Mesendoderm (in vitro differentiated cells): ENCODE data around the gene HELZ.
"Not testable (repeated sequence)": the region's sequence is repeated elsewhere in the genome, so short reads cannot be mapped to it uniquely, and the experiment has no call there.

ENCODE experiments used
- DNase-seq: peaks from one replicate; pipeline ENCODE4 v3.0.0; 2013
- H2AK5ac ChIP-seq: 2 replicates; pipeline ENCODE4 v1.6.1; 2013; ENCODE audit warnings: low read length, inconsistent platforms
- H2BK120ac ChIP-seq: 2 replicates; pipeline ENCODE4 v1.6.1; 2013; ENCODE audit warnings: low read depth, mild to moderate bottlenecking, low read length, moderate library complexity, mixed read lengths
- H2BK15ac ChIP-seq: replicated peaks from 2 replicates; pipeline ENCODE4 v1.6.1; 2013; ENCODE audit warnings: low read depth, mild to moderate bottlenecking, moderate library complexity
- H2BK5ac ChIP-seq: 2 replicates; pipeline ENCODE4 v1.6.1; 2013; ENCODE audit warnings: low read length, inconsistent platforms
- H3K18ac ChIP-seq: 2 replicates; pipeline ENCODE4 v1.6.1; 2013; ENCODE audit warnings: mild to moderate bottlenecking, low read length, mixed read lengths
- H3K23ac ChIP-seq: one replicate; pipeline ENCODE4 v1.6.1; 2013; ENCODE audit warnings: low read length
- H3K27ac ChIP-seq: 2 replicates; pipeline ENCODE4 v1.5.1; 2013; ENCODE audit warnings: low read depth, mild to moderate bottlenecking, inconsistent platforms, low read length, moderate library complexity
- H3K27me3 ChIP-seq: 2 replicates; pipeline ENCODE4 v1.6.1; 2013; ENCODE audit warnings: low read length, control low read depth, mild to moderate bottlenecking, inconsistent platforms; ENCODE audit not compliant: insufficient read depth, poor library complexity
- H3K36me3 ChIP-seq: 2 replicates; pipeline ENCODE4 v1.6.1; 2013; ENCODE audit warnings: low read length, inconsistent platforms; ENCODE audit not compliant: control insufficient read depth, insufficient read depth
- H3K4ac ChIP-seq: one replicate; pipeline ENCODE4 v1.6.1; 2013; ENCODE audit warnings: low read depth, mild to moderate bottlenecking, low read length, moderate library complexity
- H3K4me1 ChIP-seq: 2 replicates; pipeline ENCODE4 v1.6.1; 2013; ENCODE audit warnings: low read depth, low read length, inconsistent platforms; ENCODE audit not compliant: control insufficient read depth
- H3K4me2 ChIP-seq: 2 replicates; pipeline ENCODE4 v1.6.1; 2013; ENCODE audit warnings: low read length
- H3K4me3 ChIP-seq: 2 replicates; pipeline ENCODE4 v1.5.1; 2013; ENCODE audit warnings: mild to moderate bottlenecking, low read length
- H3K56ac ChIP-seq: one replicate; pipeline ENCODE4 v1.6.1; 2013; ENCODE audit warnings: low read length
- H3K79me1 ChIP-seq: 2 replicates; pipeline ENCODE4 v1.6.1; 2013; ENCODE audit warnings: low read length, inconsistent platforms
- H3K79me2 ChIP-seq: 2 replicates; pipeline ENCODE4 v1.6.1; 2013; ENCODE audit warnings: mild to moderate bottlenecking, low read length; ENCODE audit not compliant: control insufficient read depth, insufficient read depth
- H3K9ac ChIP-seq: 2 replicates; pipeline ENCODE4 v1.6.1; 2013; ENCODE audit warnings: low read length, inconsistent platforms
- H4K5ac ChIP-seq: one replicate; pipeline ENCODE4 v1.6.1; 2013; ENCODE audit warnings: low read length
- H4K8ac ChIP-seq: one replicate; pipeline ENCODE4 v1.6.1; 2013; ENCODE audit warnings: low read depth, mild to moderate bottlenecking, control low read depth, low read length, moderate library complexity
- WGBS: extraction: QIAGEN DNeasy Blood & Tissue Kit; methylation state at CpG from one replicate; pipeline ENCODE4 v1.1.7; 2013; ENCODE audit warnings: low lambda C conversion rate, missing lambda C conversion rate; ENCODE audit not compliant: insufficient coverage; ENCODE audit errors: extremely low coverage; 5-methylcytosine and 5-hydroxymethylcytosine counted together

Gene HELZ

GRCh38 chr17:67273900-67274299 is 28.9 kb upstream of the HELZ start:
- H3K18ac ChIP-seq, result no peak overlapping the region
- no peak overlapping the region for H4K5ac ChIP-seq
- no peaks in the 10 kb centered on the region for H3K27me3 ChIP-seq
- H4K8ac ChIP-seq, result no peak overlapping the region
- H3K36me3 ChIP-seq, result no peaks in the 10 kb centered on the region
- H3K4me3 ChIP-seq, result no peak overlapping the region
- no peak overlapping the region for H2BK120ac ChIP-seq
- no peaks in the 10 kb centered on the region for H3K79me2 ChIP-seq
- H3K56ac ChIP-seq, result no peak overlapping the region
- no peak overlapping the region for H2AK5ac ChIP-seq
- no peak overlapping the region for H3K23ac ChIP-seq
- H3K4me2 ChIP-seq, result no peak overlapping the region
- H3K9ac ChIP-seq, result no peak overlapping the region
- no peak overlapping the region for H3K27ac ChIP-seq
- H3K4ac ChIP-seq, result no peak overlapping the region
- no CpG with 5 or more reads among the region's 2 CpGs for WGBS
- no peaks in the 10 kb centered on the region for H3K79me1 ChIP-seq
- H3K4me1 ChIP-seq, result no peaks in the 10 kb centered on the region
- no peak overlapping the region for H2BK15ac ChIP-seq
- H2BK5ac ChIP-seq, result no peak overlapping the region
- no peak for DNase-seq

GRCh38 chr17:67272312-67273047 is 27.5 kb upstream of the HELZ start:
- no peak overlapping the region for H3K4ac ChIP-seq
- peak; percentile 70 for DNase-seq

GRCh38 chr17:67271187-67271586 is 26.2 kb upstream of the HELZ start:
- H2BK5ac ChIP-seq, H2BK15ac ChIP-seq, H3K18ac ChIP-seq, H3K23ac ChIP-seq, H3K4me3 ChIP-seq, H3K4ac ChIP-seq, H3K4me2 ChIP-seq, H3K4me1 ChIP-seq, DNase-seq, H3K56ac ChIP-seq, H4K5ac ChIP-seq, H2BK120ac ChIP-seq, H3K79me1 ChIP-seq, H3K27me3 ChIP-seq, H3K79me2 ChIP-seq, H3K36me3 ChIP-seq, H4K8ac ChIP-seq, H3K9ac ChIP-seq, H2AK5ac ChIP-seq, H3K27ac ChIP-seq: not testable (repeated sequence)
- no CpG with 5 or more reads among the region's 2 CpGs for WGBS

More at GRCh38 chr17:67272312-67273047, 27.5 kb upstream of the HELZ start:
- Histone ChIP-seq H2BK15ac (no peak overlapping the region), H3K4me2 (no peak overlapping the region), H3K36me3 (no peaks in the 10 kb centered on the region), H3K27me3 (no peaks in the 10 kb centered on the region), H2AK5ac (no peak overlapping the region), H3K79me1 (no peaks in the 10 kb centered on the region), H3K9ac (no peak overlapping the region), H2BK5ac (no peak overlapping the region), H3K79me2 (no peaks in the 10 kb centered on the region), H3K4me3 (no peak overlapping the region), H3K4me1 (no peaks in the 10 kb centered on the region), H4K5ac (no peak overlapping the region), H3K23ac (no peak overlapping the region), H3K56ac (no peak overlapping the region), H3K27ac (no peak overlapping the region), H2BK120ac (no peak overlapping the region), H3K18ac (no peak overlapping the region), H4K8ac (no peak overlapping the region)
- no CpG with 5 or more reads among the region's 13 CpGs for WGBS

GRCh38 chr17:67270416-67270815 is 25.4 kb upstream of the HELZ start:
- H3K79me2 ChIP-seq, result no peaks in the 10 kb centered on the region
- no peak overlapping the region for H3K23ac ChIP-seq
- H4K5ac ChIP-seq, result no peak overlapping the region
- H3K27ac ChIP-seq, result no peak overlapping the region
- H3K4ac ChIP-seq, result no peak overlapping the region
- WGBS, result no CpG with 5 or more reads among the region's 6 CpGs
- DNase-seq, result no peak
- no peak overlapping the region for H4K8ac ChIP-seq
- no peaks in the 10 kb centered on the region for H3K79me1 ChIP-seq
- no peak overlapping the region for H3K9ac ChIP-seq
- no peak overlapping the region for H2BK15ac ChIP-seq
- no peak overlapping the region for H2AK5ac ChIP-seq
- H3K18ac ChIP-seq, result no peak overlapping the region
- no peak overlapping the region for H2BK5ac ChIP-seq
- no peak overlapping the region for H3K4me2 ChIP-seq
- H3K27me3 ChIP-seq, result no peaks in the 10 kb centered on the region
- H3K36me3 ChIP-seq, result no peaks in the 10 kb centered on the region
- no peaks in the 10 kb centered on the region for H3K4me1 ChIP-seq
- H3K56ac ChIP-seq, result no peak overlapping the region
- H2BK120ac ChIP-seq, result no peak overlapping the region
- H3K4me3 ChIP-seq, result no peak overlapping the region

GRCh38 chr17:67266496-67266895 is 21.5 kb upstream of the HELZ start:
- H4K8ac ChIP-seq, result no peak overlapping the region
- no peak overlapping the region for H3K23ac ChIP-seq
- no peak overlapping the region for H3K4ac ChIP-seq
- H3K4me1 ChIP-seq, result no peaks in the 10 kb centered on the region
- no peak overlapping the region for H3K4me2 ChIP-seq
- no peak overlapping the region for H2BK15ac ChIP-seq
- H2BK5ac ChIP-seq, result no peak overlapping the region
- H3K56ac ChIP-seq, result no peak overlapping the region
- no peak overlapping the region for H3K18ac ChIP-seq
- no peaks in the 10 kb centered on the region for H3K79me1 ChIP-seq
- H3K27me3 ChIP-seq, result no peaks in the 10 kb centered on the region
- H4K5ac ChIP-seq, result no peak overlapping the region
- no peak overlapping the region for H3K27ac ChIP-seq
- no peak overlapping the region for H3K4me3 ChIP-seq
- H2AK5ac ChIP-seq, result no peak overlapping the region
- no peak for DNase-seq
- H3K79me2 ChIP-seq, result no peaks in the 10 kb centered on the region
- no peaks in the 10 kb centered on the region for H3K36me3 ChIP-seq
- no CpG with 5 or more reads among the region's 7 CpGs for WGBS
- H2BK120ac ChIP-seq, result no peak overlapping the region
- H3K9ac ChIP-seq, result no peak overlapping the region
